Lung (tissue), 16 donors: ENCODE data around the gene PNLDC1. TPM values are rescaled to one million over a fixed set of nuclear protein-coding genes. Genes with fewer than 3 reads are reported as not detected.
A peak's percentile ranks its signal among the peaks of the same experiment; 100 is the strongest.

Source experiments
- ATAC-seq: fragments of 200-7000 bp; cut with Tn5 transposase; one replicate; pipeline ENCODE4 v1.9.1; 2020; ENCODE audit warnings: moderate number of reproducible peaks; ENCODE audit not compliant: insufficient read depth, low FRiP score
- DNase-seq, 3 donors: peaks; one replicate each; pipeline ENCODE4 v3.0.0-alpha.2; 2013 to 2017
- H3K27ac ChIP-seq, 2 donors: one replicate each; pipeline ENCODE4 v1.5.1; 2013; ENCODE audit warnings: mild to moderate bottlenecking in 2 of 2, moderate library complexity in 2 of 2, control low read depth in 1 of 2, inconsistent platforms in 1 of 2, low read depth in 1 of 2, low read length in 1 of 2
- H3K27me3 ChIP-seq, 3 donors: one replicate each; pipeline ENCODE4 v1.5.1; 2013; ENCODE audit warnings: low read length in 2 of 3; ENCODE audit not compliant: control insufficient read depth in 3 of 3, insufficient read depth in 3 of 3
- H3K36me3 ChIP-seq, 4 donors: one replicate each; pipeline ENCODE4 v1.5.1; 2013; ENCODE audit warnings: low read length in 4 of 4, mild to moderate bottlenecking in 1 of 4, moderate library complexity in 1 of 4; ENCODE audit not compliant: control insufficient read depth in 4 of 4, insufficient read depth in 4 of 4
- H3K4me1 ChIP-seq, 5 donors: one replicate each; pipeline ENCODE4 v1.5.1; 2013; ENCODE audit warnings: low read length in 5 of 5, mild to moderate bottlenecking in 2 of 5, moderate library complexity in 1 of 5; ENCODE audit not compliant: control insufficient read depth in 5 of 5, insufficient read depth in 5 of 5
- H3K4me3 ChIP-seq: one replicate; pipeline ENCODE4 v1.5.1; 2013; ENCODE audit warnings: mild to moderate bottlenecking, control low read depth, moderate library complexity
- H3K9ac ChIP-seq, 2 donors: one replicate each; pipeline ENCODE4 v1.5.1; 2013; ENCODE audit warnings: low read length in 2 of 2, control low read depth in 1 of 2; ENCODE audit not compliant: insufficient read depth in 1 of 2
- H3K9me3 ChIP-seq, 4 donors: one replicate each; pipeline ENCODE4 v1.5.1; 2013; ENCODE audit warnings: low read length in 3 of 4, mild to moderate bottlenecking in 1 of 4, moderate library complexity in 1 of 4; ENCODE audit not compliant: control insufficient read depth in 4 of 4, insufficient read depth in 3 of 4
- WGBS, 2 donors: extraction: QIAGEN DNeasy Blood & Tissue Kit; methylation state at CpG; one replicate each; pipeline ENCODE4 v1.1.7; 2013; 5-methylcytosine and 5-hydroxymethylcytosine counted together
- long read RNA-seq, 5 donors: transcript quantifications; one replicate each; lab custom pipeline, GENCODE V29; 2026
- polyA plus RNA-seq, 2 donors: library from polyadenylated mRNA; stranded (reverse); fragments of 200-250 nt; gene quantifications; one replicate each; pipeline ENCODE4 v1.2.1, GENCODE V29; 2013
- total RNA-seq, 2 donors: library from RNA; depleted of rRNA in 1 of 2; stranded (reverse); fragments of >200 nt in 1 of 2; gene quantifications; one replicate each; pipeline ENCODE4 v1.2.1, GENCODE V29; 2014 to 2021
- TF ChIP-seq, protein P1 (sequence below): IDR thresholded peaks from 2 replicates; pipeline ENCODE4 v1.5.1; 2012; ENCODE audit warnings: mild to moderate bottlenecking; ENCODE audit errors: control extremely low read depth, extremely low read depth
- donor health status: control.
- donor health status: control.
- donor health status: Bipolar disorder and iron deficiency.
- donor health status: healthy.
- donor health status: DM: yes; HTN: yes; CAD: no.

Gene PNLDC1, protein sequence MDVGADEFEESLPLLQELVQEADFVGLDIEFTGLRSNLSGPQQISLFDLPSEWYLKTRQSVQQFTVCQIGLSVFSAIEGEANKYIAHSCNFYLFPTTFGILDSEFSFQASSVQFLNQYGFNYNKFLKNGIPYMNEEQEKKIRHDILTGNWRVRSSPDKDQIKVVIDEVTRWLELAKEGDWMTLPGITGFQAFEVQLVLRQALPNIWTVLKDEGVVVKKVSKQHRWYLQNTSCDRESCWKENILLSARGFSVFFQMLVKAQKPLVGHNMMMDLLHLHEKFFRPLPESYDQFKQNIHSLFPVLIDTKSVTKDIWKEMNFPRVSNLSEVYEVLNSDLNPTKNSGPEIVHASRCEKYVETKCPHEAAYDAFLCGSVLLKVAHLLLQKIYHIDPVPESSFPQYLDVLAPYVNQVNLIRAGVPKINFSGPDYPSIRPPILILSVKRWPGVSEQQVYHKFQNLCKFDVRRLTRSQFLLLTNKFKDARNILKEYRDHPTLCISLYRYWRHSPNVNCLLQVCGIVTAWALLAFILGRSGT
- under 1 TPM; 0.23 to 0.28 TPM for total RNA-seq
- under 1 TPM; 0.14 to 0.19 TPM for polyA plus RNA-seq
- long read RNA-seq, donor 1: 0 reads
- long read RNA-seq, donor 2: 0 reads
- long read RNA-seq, donor 3: 0 reads
- long read RNA-seq, donor 4: 0 reads
- long read RNA-seq, donor 5: 0 reads

- TF ChIP-seq, protein P1, sequence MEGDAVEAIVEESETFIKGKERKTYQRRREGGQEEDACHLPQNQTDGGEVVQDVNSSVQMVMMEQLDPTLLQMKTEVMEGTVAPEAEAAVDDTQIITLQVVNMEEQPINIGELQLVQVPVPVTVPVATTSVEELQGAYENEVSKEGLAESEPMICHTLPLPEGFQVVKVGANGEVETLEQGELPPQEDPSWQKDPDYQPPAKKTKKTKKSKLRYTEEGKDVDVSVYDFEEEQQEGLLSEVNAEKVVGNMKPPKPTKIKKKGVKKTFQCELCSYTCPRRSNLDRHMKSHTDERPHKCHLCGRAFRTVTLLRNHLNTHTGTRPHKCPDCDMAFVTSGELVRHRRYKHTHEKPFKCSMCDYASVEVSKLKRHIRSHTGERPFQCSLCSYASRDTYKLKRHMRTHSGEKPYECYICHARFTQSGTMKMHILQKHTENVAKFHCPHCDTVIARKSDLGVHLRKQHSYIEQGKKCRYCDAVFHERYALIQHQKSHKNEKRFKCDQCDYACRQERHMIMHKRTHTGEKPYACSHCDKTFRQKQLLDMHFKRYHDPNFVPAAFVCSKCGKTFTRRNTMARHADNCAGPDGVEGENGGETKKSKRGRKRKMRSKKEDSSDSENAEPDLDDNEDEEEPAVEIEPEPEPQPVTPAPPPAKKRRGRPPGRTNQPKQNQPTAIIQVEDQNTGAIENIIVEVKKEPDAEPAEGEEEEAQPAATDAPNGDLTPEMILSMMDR: no peak
- no peak within 1 kb of the TSS for H3K27ac ChIP-seq
- H3K4me3 ChIP-seq: no peak within 1 kb of the TSS
- peaks cover 0 to 7% (median 0%) of the 10 kb centered on the region in 5 donors for H3K4me1 ChIP-seq
- no peak for ATAC-seq
- H3K9ac ChIP-seq: no peak within 1 kb of the TSS
- DNase-seq: no peak
- H3K27me3 ChIP-seq: no peaks in the 10 kb centered on the region
- no peaks in the 10 kb centered on the region for H3K9me3 ChIP-seq
- peaks cover 8 to 22% (median 12%) of the 10 kb centered on the region in 4 donors for H3K36me3 ChIP-seq
- 93 to 94% methylated on average over 50 of the region's 50 CpGs for WGBS, 2 donors
Observed at GRCh38 chr6:159800141-159800865, at the start of gene PNLDC1. TSS of gene PNLDC1 (plus strand) at chr6:159800276. CDS start at chr6:159800308, 32 bp downstream.

DNA sequence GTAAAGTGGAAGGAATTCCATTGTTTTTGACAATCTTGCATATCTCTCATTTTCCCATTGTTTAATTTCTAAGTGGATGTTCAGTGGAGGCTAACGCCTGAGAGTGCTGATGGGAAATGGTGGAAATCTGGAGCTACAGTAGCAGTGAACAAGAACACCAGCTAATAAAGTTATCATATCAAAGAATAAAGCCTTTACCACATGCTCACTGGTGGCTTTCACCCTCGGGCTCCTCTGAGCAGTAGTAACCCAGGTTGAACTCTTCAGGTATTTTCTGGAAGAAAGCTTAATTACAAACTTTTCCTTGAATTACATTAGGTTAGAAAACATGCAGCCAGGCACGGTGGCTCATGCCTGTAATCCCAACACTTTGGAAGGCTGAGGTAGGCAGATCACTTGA is 48.6 kb upstream of the PNLDC1 start:
- WGBS, 2 donors: 88 to 92% methylated on average over 3 of the region's 3 CpGs

GRCh38 chr6:159753081-159753872 is 46.8 kb upstream of the PNLDC1 start:
- no peaks in the 10 kb centered on the region for H3K27me3 ChIP-seq
- H3K27ac ChIP-seq: no peak overlapping the region
- H3K36me3 ChIP-seq: peaks cover 22 to 46% (median 28%) of the 10 kb centered on the region in 4 donors
- H3K9ac ChIP-seq: no peak overlapping the region
- WGBS, 2 donors: 78 to 92% methylated on average over 6 of the region's 6 CpGs
- DNase-seq: peak in 1 of 3 donors; percentile 23
- no peak for ATAC-seq
- no peaks in the 10 kb centered on the region for H3K9me3 ChIP-seq
- H3K4me1 ChIP-seq: no peaks in the 10 kb centered on the region
- no peak overlapping the region for H3K4me3 ChIP-seq
- TF ChIP-seq, protein P1: no peak

More for the DNA sequence above, 48.6 kb upstream of the PNLDC1 start:
- no peak overlapping the region for H3K27ac ChIP-seq
- peaks cover 22 to 45% (median 27%) of the 10 kb centered on the region in 4 donors for H3K36me3 ChIP-seq
- DNase-seq (no peak), ATAC-seq (no peak)
- no peaks in the 10 kb centered on the region for H3K9me3 ChIP-seq
- H3K9ac ChIP-seq: no peak overlapping the region
- TF ChIP-seq, protein P1: no peak
- H3K4me1 ChIP-seq: no peaks in the 10 kb centered on the region
- H3K4me3 ChIP-seq: no peak overlapping the region
- H3K27me3 ChIP-seq: no peaks in the 10 kb centered on the region
